GM23248 (cell line): Measurements from ENCODE around the gene APOBEC3A.

Experiments
- EZH2 ChIP-seq: fragments of 200-600 bp; sonication (generic); IDR thresholded peaks from 2 replicates; pipeline ENCODE4 v1.6.1; 2018; ENCODE audit warnings: antibody characterized with exemption, mild to moderate bottlenecking; ENCODE audit not compliant: insufficient read depth, poor library complexity, severe bottlenecking
- EZH2phosphoT487 ChIP-seq: fragments of 200-600 bp; sonication (generic); IDR thresholded peaks from 2 replicates; pipeline ENCODE4 v1.6.1; 2018; ENCODE audit warnings: antibody characterized with exemption, moderate library complexity, mild to moderate bottlenecking, low read depth; ENCODE audit not compliant: insufficient read depth

GRCh38 chr22:38966380-38966702 is 8.9 kb downstream of the APOBEC3A start:
- TF ChIP-seq EZH2phosphoT487 = no peak
- TF ChIP-seq EZH2 = no peak
